NCI-H187 (cell line): ENCODE measurements around the gene UBE2I.
"Not testable (repeated sequence)": the region's sequence is repeated elsewhere in the genome, so short reads cannot be mapped to it uniquely, and the experiment has no call there.

Experiments
- DNase-seq, 2 experiments: peaks; one replicate each; lab custom pipeline; 2025; lab: John Stamatoyannopoulos, UW

Gene UBE2I

GRCh38 chr16:1314399-1315068 lies 5.1 kb downstream of the UBE2I start:
- DNase-seq, result no peak

GRCh38 chr16:1315081-1316032 lies 5.9 kb downstream of the UBE2I start:
- DNase-seq, result no peak

GRCh38 chr16:1316033-1316405 lies 6.6 kb downstream of the UBE2I start:
- no peak for DNase-seq

- DNase-seq, result no peak
These were observed 8.2 kb downstream of the UBE2I start for GRCh38 chr16:1317479-1318267.

- DNase-seq, result no peak
These were observed 8.8 kb downstream of the UBE2I start for GRCh38 chr16:1318268-1318545.

GRCh38 chr16:1319041-1319440 lies 9.6 kb downstream of the UBE2I start:
- no peak for DNase-seq

- no peak for DNase-seq
These were observed 10.7 kb downstream of the UBE2I start for GRCh38 chr16:1320097-1320496.

GRCh38 chr16:1320658-1321240 lies 11.3 kb downstream of the UBE2I start:
- DNase-seq, result no peak

- no peak for DNase-seq
These were observed 13.0 kb downstream of the UBE2I start for GRCh38 chr16:1322407-1322806.

GRCh38 chr16:1323296-1324239 lies 14.1 kb downstream of the UBE2I start:
- no peak for DNase-seq

- DNase-seq, result no peak
These were observed 14.9 kb downstream of the UBE2I start for GRCh38 chr16:1324286-1324826.

GRCh38 chr16:1325261-1325660 lies 15.8 kb downstream of the UBE2I start:
- DNase-seq, result no peak

- DNase-seq, result no peak
These were observed 16.4 kb downstream of the UBE2I start for GRCh38 chr16:1325673-1326371.

- no peak for DNase-seq
These were observed 17.0 kb downstream of the UBE2I start for GRCh38 chr16:1326391-1326790.

- DNase-seq, result no peak
These were observed 17.6 kb downstream of the UBE2I start for GRCh38 chr16:1326946-1327618.

- no peak for DNase-seq
These were observed 18.1 kb downstream of the UBE2I start for GRCh38 chr16:1327619-1327947.

- DNase-seq, result not testable (repeated sequence)
These were observed 18.7 kb downstream of the UBE2I start for GRCh38 chr16:1328136-1328535.

- DNase-seq, result not testable (repeated sequence)
These were observed 19.5 kb downstream of the UBE2I start for GRCh38 chr16:1328961-1329360.

GRCh38 chr16:1330260-1330914 lies 21.0 kb downstream of the UBE2I start:
- DNase-seq, result peak in 1 of 2 experiments; percentile 45
